GM12873 (cell line): Measurements from ENCODE around the gene MRPS33.

Experiments used
- CTCF ChIP-seq: IDR thresholded peaks from 2 replicates; pipeline ENCODE4 v1.5.1; 2012; ENCODE audit warnings: low read depth, mild to moderate bottlenecking, moderate library complexity, low read length, control low read depth; ENCODE audit not compliant: insufficient read depth; ENCODE audit errors: missing control alignments

MRPS33 gene

GRCh38 chr7:141014524-141015395 is at the start of gene MRPS33:
TSS of gene MRPS33 (minus strand) at chr7:141014952. CDS start at chr7:141010633, 4,319 bp downstream.
- peak; percentile 79 for TF ChIP-seq CTCF

- TF ChIP-seq CTCF, result no peak
Observed at GRCh38 chr7:141057788-141058187, 43.0 kb upstream of the MRPS33 start.

GRCh38 chr7:141055146-141055545 is 40.4 kb upstream of the MRPS33 start:
- TF ChIP-seq CTCF, result no peak

GRCh38 chr7:141053626-141054025 is 38.9 kb upstream of the MRPS33 start:
- no peak for TF ChIP-seq CTCF

GRCh38 chr7:141045842-141046620 is 31.3 kb upstream of the MRPS33 start:
- no peak for TF ChIP-seq CTCF

GRCh38 chr7:141045126-141045841 is 30.5 kb upstream of the MRPS33 start:
- no peak for TF ChIP-seq CTCF
